Measurements from ENCODE around the gene KRTAP4-7.
"Not testable (repeated sequence)": the region's sequence is repeated elsewhere in the genome, so short reads cannot be mapped to it uniquely, and the experiment has no call there.

KRTAP4-7 gene

DNA sequence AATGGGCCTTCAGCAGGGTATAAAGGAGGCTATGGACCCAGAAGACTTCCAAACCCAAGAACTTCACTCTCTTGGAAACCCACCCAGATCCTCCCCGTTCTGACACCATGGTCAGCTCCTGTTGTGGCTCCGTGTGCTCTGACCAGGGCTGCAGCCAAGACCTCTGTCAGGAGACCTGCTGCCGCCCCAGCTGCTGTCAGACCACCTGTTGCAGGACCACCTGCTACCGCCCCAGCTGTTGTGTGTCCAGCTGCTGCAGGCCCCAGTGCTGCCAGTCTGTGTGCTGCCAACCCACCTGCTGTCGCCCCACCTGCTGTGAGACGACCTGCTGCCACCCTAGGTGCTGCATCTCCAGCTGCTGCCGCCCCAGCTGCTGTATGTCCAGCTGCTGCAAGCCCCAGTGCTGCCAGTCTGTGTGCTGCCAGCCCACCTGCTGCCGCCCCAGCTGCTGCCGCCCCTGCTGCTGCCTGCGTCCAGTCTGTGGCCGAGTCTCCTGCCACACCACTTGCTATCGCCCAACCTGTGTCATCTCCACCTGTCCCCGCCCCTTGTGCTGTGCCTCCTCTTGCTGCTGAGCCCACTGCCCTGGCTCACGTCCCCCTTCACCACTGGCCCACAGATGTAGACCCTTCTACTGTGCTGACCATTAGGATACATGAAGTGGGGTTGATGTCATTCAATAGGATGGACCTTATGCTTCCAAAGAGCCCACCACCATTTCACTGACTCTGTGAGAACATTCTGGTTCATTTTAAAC, at the start of gene KRTAP4-7:
KRTAP4-7 (plus strand) TSS at position 51 of the 757 bp plus-strand sequence; CDS start at position 108, 57 bp downstream.
- DNase-seq (ENCODE audit: low spot score): not testable (repeated sequence)

DNA sequence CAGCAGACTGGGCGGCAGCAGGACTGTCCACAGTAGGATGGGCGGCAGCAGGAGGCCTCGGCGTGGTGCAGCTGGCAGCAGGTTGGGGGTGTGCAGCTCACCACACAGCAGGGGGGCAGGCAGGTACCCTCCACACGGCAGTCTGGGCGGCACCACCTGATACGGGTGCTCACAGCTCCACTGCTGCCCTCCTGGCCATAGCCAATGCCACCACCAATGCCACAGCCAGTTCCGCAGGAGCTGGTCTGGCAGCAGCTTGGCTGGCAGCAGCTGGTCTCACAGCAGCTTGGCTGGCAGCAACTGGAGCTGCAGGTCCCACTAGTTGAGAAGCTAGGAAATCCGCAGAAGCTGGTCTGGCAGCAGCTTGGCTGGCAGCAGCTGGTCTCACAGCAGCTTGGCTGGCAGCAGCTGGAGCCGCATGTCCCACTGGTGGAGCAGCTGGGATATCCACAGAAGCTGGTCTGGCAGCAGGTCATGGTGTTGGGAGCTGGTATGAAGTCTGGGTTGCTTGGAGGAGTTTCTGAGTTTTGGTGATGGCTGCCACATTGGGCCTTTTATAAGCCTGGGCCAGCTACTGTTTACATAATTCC, 49.5 kb upstream of the KRTAP4-7 start, which contains the start of gene KRTAP1-3:
KRTAP1-3 (minus strand) TSS at position 529 of the 590 bp plus-strand sequence; CDS start at position 476, 53 bp downstream.
- not testable (repeated sequence) for DNase-seq (ENCODE audit: low spot score)

DNA sequence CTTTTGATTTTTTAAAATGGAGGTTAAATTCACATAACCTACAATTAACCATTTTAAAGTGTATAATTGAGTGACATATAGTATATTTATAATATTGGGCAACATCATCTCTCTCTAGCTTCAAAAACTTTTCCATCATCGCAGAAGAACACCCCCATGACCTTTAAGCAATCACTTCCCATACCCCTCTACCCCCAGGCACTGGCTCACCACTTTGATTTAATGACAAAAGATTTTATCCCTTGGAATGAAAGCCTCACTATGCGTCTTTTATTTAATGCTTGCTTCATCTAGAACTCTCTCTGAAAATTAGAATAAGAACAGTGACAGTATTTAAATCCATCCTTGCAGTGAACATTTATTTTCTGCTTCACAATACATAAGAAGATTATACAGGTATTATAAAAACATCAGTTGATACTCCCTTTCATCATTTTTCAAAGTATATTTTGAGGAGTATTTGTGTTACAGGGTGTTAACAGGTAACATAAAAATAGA, 46.0 kb upstream of the KRTAP4-7 start:
- no peak for DNase-seq (ENCODE audit: low spot score)

GRCh38 chr17:41040783-41041571, 43.0 kb upstream of the KRTAP4-7 start, which contains the start of gene KRTAP1-1:
KRTAP1-1 (minus strand) TSS chr17:41041450; CDS start chr17:41041397, 53 bp downstream.
- DNase-seq (ENCODE audit: low spot score): not testable (repeated sequence)

DNA sequence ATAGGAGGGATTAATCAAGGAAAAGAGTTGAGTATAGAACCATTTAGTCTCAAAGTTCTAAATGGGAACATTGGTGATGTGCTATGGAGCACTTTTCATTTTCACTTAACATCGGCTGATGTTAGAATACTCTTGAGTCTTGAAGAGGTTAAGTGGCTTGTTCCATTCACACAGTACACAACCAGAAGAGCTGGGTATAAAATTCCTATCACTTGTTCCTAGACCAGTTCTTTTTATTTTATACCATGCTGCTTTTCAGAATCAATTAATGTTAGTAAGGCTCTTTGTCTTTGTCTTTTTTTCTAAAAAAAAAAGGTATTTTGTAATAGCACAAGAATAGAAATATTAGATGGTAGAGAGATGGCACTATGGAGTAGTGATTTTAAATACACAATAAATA, 41.0 kb upstream of the KRTAP4-7 start:
- DNase-seq (ENCODE audit: low spot score): no peak

GRCh38 chr17:41046735-41047465, 37.0 kb upstream of the KRTAP4-7 start, which contains the start of gene KRTAP2-1:
KRTAP2-1 (minus strand) TSS chr17:41047316; CDS start chr17:41047267, 49 bp downstream.
- not testable (repeated sequence) for DNase-seq (ENCODE audit: low spot score)

DNA sequence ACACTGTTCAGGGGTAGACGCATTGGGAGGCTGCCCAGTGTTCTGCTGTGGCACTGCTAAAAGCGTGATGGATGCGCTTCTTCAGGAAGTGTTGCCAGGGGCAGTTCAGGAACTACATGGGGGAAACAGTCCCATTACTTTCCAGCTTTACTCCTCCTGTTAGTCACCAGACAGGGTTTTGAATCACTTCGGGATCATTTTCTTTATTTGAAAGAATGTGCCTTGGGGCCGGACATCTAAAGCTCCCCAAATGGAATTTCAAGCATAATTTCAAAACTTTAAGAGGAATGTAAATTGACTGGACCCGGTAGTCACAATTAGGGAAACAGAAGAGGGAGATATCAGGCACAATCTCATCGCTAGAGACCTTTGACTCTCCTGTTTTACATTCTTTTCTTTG, 35.5 kb upstream of the KRTAP4-7 start:
- DNase-seq (ENCODE audit: low spot score): no peak

- DNase-seq (ENCODE audit: low spot score): no peak
Observed at GRCh38 chr17:41049110-41049509, 34.8 kb upstream of the KRTAP4-7 start.

GRCh38 chr17:41052566-41052965, 31.4 kb upstream of the KRTAP4-7 start:
- no peak for DNase-seq (ENCODE audit: low spot score)

DNA sequence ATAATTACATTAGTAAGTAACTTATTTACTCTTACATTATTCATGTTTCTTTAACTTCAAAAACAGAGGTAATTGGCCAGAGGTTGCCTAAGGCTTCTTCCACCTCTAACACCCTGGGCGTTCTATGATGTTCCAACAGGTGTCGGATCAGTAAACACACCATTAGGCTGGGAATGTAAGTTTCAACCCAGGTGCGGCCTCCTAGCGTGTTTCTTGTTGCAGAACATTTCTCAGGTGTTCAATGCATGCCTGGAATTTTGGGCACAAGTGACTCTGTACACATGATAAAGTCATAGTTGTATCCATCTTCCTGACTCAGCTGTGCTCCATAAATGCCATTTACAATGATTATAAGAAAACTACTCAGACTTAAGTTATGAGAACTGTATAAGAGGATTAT, 29.9 kb upstream of the KRTAP4-7 start:
- DNase-seq (ENCODE audit: low spot score): no peak

DNA sequence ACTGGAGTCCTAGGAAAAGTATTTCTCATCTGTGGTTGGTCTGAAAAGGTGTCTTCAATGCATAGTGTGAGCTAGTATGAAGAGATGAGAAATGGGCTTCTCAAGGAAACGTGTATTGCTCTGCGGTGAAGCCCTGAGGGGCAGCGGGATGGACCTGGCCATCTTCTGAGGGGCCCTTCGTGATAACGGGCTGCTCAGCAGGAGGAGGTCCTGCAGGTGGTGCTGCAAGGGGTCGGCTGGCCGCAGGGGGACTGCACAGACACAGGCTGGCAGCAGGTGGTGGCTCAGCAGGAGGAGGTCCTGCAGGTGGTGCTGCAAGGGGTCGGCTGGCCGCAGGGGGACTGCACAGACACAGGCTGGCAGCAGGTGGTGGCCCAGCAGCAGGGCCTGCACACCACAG, 29.4 kb upstream of the KRTAP4-7 start:
- DNase-seq (ENCODE audit: low spot score): not testable (repeated sequence)

- DNase-seq (ENCODE audit: low spot score): not testable (repeated sequence)
Observed at GRCh38 chr17:41055130-41055529, 28.8 kb upstream of the KRTAP4-7 start, which contains the start of gene KRTAP2-2. KRTAP2-2 (minus strand) TSS chr17:41055230; CDS start chr17:41055211, 19 bp downstream.

- DNase-seq (ENCODE audit: low spot score): no peak
Observed at GRCh38 chr17:41057547-41057946, 26.4 kb upstream of the KRTAP4-7 start.

DNA sequence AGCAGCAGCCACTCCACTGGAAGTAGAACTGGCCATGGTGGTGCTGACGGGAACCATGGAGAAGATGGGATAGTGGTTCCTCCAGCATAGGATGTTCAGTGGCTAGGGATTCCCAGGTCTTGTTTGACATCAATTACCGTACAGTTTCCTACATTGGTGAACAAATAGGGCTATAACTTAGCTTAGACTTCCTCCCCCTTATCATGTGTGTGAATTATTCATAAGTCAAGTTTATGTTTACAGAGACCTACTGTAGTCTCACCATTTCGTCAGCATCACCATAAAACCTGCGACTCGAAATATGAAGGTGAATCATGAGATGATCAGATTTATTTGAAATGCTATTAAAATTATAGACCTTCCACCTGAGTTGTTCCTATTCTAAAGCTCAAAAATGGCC, 25.2 kb upstream of the KRTAP4-7 start:
- no peak for DNase-seq (ENCODE audit: low spot score)

- not testable (repeated sequence) for DNase-seq (ENCODE audit: low spot score)
Observed at GRCh38 chr17:41059276-41060051, 24.5 kb upstream of the KRTAP4-7 start.

DNA sequence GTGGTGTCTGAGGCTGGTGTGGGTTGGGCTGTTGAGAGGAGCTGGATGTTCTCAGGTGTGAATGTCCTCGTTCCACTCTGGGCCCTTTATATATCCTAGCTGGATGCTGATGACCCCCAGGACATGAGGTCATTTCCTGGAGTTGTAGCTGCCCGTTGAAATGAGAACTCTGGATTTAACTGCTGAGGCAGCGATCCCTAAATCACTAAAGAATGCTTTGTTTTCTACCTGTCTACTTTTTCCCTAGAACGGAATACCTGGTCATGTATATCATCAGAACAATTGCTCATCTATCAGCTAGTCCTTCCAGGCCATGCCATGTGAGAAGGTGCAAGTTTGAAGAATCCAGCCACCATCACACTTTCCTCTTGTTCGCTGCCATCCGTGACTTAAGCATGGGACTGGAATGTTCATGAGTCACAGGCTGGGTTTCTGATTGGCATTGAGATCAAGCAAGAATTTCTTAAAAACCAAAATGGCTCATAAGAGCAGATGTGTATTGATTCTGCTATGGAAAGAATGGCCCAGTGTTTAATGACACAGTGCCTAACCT, 23.8 kb upstream of the KRTAP4-7 start, which contains the start of gene KRTAP2-3:
KRTAP2-3 (minus strand) TSS at position 63 of the 553 bp plus-strand sequence. CDS start 64 bp downstream, outside the sequence.
- DNase-seq (ENCODE audit: low spot score): no peak

DNA sequence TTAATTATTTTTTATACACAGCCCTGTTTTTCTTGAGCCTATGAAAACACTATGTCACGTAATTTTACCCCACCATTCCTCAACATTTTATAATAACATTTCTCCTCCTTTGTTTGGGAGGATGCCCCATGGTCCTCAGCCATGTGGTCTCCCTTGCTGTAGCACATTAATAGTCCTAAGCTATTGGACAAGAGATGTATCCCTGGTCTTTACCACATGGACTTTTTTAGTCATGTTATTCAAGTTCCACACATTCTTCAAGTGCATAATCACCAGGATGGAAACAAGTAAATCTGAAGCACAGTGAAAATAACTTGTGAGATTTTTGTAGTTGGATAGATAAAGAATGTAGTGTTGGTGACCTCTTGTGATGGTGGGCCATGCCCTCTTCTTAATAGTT, 22.0 kb upstream of the KRTAP4-7 start:
- DNase-seq (ENCODE audit: low spot score): no peak

GRCh38 chr17:41063449-41063848, 20.5 kb upstream of the KRTAP4-7 start:
- DNase-seq (ENCODE audit: low spot score): no peak

DNA sequence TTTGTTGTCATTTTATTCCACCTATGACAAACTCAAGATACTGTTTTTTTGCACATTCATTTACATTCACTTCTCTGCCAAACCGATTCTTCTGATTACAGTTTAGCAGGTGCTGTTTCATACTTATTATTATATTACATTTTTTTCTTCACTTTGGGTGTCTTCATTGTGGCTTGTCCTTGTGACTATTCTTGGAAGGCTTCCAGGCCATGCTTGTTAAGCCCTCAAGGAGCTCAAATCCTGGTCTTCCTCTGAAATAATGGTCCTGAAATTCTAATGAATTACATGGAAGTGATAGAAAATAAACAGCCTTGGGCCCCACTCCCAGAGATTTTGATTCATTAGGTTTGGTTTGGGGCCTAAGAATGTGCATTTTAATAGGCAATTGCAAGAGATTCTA, 19.6 kb upstream of the KRTAP4-7 start:
- DNase-seq (ENCODE audit: low spot score): no peak
